NCI-H2029 treated with DMSO at 0.1 percent for 48 hours (cell line): Measurements from ENCODE around the gene LCLAT1.
"Not testable (repeated sequence)": the region's sequence is repeated elsewhere in the genome, so short reads cannot be mapped to it uniquely, and the experiment has no call there.

ENCODE experiments used
- DNase-seq: peaks from one replicate; lab custom pipeline; 2025; lab: John Stamatoyannopoulos, UW

Gene LCLAT1

DNA sequence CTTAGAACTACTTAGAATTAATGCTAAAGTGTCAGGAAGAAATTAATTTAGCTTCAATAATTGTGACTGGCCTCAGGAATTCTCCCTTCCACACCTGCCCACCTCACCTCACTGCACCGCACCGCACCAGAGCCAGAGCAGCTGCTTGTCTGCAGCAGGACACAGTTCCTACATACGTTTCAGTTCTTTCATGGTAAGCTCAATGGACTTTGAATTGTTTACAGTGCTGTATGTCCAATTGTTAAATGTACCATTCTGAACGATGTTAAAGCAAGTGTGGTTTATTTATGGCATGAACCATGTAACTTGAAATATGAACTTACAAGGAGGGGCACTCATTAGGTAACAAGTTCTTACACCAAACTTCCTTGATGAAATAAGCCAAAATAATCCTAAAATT is 196.0 kb downstream of the LCLAT1 start:
- DNase-seq = not testable (repeated sequence)

DNA sequence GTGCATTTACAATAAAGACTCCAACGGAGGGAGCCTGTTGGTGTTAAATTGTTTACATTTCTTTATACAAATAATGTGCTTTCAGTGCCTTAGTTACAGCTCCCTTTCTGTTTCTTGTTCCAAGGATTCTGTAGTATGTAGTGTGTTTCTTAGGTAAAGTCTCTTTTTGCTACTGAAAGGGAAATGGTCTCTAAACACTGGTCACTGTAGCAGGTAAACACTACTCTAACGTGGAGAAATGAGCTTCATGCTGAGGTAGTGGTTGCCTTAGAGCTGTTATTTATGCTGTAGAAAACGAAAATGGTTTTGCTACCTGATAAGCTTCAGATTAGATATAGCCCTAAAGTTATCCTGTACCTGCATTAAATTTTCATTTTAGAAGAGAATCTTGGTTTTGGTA is 196.6 kb downstream of the LCLAT1 start:
- no peak for DNase-seq

DNA sequence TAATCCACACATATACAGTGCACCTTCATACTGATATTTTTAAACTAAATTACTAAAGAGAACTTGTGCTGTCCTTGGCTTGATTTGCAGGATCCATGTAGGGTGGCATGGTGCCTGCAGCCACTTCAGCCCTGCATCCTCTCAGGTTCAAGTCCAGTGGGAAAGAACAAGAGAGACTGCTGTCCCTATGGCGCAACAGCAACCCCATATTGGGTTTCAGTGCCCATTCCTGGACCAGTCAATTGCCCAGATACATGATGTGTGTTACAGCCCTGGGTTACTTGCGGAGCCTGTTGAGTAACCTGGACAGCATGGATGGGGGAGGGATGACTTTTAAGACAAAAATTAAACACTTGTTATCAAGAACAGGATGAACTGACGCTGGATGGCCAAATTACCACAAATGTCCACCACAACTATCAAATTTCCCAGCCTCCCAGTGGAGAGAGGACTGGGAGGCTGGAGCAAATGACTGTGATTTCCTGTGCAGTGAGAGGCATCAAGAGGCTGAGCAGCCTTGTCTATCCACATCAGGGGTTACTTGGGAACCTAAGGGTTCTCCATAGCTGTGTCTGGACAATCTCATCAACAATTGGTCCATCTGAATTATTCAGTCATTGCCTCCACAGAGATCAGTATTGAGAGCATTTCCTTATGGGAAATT is 198.2 kb downstream of the LCLAT1 start:
- DNase-seq = peak; percentile 62

DNA sequence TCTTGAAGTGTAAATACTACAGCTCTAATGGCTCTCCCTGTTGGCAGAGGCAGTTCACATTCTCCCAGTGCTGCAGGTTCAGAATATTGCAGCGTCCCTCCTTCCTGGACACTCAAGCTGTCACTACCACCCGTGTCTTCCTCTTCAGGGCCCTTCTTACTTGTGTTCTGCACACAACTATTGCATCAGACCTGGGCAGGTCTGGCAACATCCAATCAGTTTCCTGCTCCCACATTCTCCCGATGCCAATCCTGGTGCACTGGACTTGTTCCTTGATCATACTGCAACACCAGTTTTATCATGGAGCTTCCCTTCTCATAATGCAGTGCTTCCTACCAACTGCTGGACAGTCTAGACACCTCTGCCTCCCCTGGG is 198.7 kb downstream of the LCLAT1 start:
- peak; percentile 65 for DNase-seq

DNA sequence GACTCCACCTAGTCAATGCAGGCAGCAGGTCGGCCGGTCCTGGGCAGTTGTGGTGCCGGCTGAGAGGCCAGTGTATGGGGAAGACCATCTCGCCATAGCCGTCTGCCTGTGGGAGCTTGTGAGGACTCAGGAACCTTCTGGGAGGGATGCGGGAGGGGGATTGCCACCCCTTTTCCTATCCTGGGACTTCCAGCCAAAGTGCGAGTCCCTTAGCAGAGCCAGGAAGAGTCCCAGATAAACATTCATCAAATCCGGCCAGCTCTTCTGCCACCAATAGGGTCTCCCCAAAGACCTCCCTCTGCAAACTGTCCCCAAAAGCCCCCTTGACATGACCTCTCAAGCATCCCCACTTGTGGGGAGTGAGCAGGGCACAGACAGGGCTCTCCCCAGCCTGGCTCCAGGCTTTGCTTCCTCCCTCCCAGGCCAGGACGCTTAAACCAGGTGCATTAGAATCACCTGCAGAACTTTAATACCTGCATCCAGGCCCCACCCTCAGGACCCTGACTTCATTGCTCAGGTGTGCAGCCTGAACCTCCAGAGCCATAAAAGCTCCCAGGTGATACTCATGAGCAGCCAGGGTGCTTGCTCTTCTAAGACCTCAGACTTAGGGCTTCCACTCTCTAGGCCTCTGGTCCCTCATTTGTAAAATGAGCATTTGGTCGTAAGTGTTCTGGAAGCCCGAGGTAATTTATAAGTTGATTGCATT is 200.9 kb downstream of the LCLAT1 start:
- DNase-seq = no peak

DNA sequence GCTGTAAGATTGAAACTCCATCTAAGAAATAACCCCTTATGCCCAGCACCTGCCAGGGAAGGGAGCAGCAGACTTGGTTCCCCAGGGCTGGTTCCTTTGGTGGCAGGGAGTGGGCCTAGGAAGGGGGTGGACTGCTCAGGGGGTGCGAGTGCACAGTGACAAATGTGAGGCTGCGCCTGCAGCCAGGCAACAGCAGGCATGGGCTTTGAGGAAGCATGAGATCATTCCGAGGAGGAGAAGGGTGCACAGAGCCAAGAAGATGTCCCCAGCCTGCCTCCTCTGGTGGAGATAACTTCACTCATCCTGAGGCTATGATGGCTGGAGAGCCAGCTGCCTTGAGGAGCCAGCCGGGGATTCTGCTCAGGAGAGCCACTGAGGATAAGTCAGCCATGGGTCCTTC is 202.2 kb downstream of the LCLAT1 start:
- no peak for DNase-seq

DNA sequence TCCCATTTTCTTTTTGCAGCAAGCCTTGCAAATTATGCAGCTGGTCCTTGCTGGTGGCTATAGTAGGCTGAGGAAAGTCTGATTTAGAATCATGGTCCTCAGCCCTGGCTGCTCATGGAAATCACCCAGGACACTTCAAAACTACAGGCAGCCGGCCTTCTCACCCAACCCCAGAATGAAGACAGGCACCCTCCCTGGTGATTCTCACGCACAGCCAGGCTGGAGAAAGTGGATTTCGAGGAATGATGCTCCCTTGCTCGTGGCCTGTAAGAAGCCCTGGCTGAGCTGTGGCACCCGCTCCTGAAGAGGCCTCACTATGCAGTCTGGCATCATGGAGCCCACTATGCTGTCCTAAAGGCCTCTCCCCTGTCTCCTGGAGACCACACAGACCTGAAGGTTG is 202.8 kb downstream of the LCLAT1 start:
- DNase-seq = no peak

DNA sequence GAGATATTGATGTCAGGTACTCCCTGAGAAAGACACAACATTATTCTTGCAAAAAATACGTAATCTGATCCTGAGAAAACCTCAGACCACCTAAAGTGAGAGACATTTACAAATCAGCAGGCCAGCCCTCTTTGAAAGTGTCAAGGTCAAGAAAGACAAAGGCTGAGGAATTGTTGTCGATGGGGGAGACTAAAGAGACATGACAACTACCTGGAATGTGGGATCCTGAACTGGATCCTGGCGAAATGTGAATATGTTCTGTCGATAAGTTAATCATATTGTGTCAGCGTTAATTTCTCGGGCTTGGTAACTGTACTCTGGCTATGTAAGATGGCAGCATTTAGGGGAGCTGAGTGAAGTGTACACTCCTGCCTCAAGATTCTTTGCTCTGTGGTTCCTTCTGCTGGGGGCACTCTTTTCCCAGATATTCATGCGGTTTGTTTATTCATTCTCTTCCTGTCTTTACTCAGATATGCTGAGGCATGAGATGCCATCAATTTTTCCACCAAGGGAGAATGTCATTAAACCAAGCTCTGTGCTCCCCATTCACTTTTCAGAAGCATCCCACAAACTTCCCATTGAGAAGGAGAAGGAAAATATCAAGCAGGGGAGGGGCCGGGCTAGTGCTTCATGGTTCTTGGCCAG is 205.3 kb downstream of the LCLAT1 start:
- no peak for DNase-seq

DNA sequence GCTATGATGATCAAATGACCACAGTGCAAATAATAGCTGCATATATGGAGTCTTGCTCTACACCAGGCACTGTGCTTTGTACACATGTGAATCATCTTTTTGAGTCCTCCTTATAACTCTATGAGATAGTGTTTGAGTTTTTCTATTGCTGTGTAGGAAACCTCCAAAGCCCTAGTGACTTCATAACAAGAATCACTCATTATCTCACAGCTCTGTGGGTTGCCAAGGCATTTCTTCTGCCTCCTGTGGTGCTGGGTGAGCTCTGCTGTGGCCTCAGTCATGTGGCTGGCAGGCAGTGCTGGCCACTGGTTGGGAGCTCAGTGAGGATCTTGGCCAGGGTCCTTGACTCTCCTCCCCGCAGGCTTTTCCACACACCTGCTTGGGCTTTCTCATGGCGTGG is 206.8 kb downstream of the LCLAT1 start:
- no peak for DNase-seq

DNA sequence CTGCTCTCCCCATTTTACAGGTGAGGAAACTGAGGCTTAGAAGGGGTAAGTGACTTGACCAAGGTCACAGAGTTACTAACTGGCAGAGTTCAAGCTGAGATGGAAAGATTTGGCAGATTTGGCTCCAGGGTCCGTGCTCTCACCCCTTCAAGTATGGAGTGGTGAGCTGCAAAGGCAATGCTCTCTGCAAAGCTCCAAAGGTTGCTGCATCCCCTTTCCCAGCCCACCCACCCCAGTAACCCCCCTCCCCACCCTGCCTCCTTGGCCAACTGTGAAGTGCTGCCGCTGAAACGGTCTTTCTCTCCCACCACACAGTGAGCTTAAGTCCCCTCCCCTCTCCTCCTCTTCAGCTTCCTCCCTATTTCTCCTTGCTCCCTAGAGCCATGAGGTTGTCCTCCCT is 207.4 kb downstream of the LCLAT1 start:
- no peak for DNase-seq

DNA sequence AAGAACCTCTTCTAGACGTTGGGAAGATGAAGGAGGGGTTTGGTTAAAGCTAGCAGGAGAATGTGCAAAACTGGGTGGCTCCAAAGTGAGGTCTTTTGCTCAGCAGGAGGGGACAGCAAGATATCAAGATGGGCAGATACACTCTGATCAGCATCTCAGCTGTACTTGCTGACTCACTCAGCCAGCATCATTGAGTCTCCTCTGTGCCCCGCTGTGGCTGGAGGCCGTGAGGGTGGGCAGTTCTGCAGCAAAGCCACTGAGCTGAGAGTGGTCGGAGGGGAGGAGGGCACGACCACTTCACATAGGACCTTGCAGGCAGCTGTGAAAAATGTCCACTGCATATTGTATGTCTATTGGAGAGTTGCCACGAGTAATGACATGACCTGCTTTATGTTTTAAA is 208.2 kb downstream of the LCLAT1 start:
- DNase-seq = no peak

DNA sequence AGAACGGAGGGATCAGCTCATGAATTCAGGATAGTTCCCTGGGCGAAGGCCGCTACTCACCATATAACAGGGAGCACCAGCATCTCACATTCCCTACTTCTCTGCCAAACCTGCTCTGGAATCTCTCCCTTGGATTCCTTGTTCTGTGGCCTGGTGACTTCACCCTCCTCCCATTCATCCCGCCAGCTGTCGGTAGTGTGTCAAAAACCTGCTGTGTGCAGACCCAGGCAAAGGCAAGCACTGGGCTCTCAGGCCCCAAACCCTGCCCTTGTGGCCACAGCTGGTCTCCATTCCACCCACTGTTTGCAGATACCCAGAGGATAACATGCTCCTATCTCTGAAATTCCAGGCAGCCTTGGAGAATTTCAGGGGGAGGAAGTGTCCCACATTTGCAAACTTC is 208.6 kb downstream of the LCLAT1 start:
- DNase-seq = no peak

DNA sequence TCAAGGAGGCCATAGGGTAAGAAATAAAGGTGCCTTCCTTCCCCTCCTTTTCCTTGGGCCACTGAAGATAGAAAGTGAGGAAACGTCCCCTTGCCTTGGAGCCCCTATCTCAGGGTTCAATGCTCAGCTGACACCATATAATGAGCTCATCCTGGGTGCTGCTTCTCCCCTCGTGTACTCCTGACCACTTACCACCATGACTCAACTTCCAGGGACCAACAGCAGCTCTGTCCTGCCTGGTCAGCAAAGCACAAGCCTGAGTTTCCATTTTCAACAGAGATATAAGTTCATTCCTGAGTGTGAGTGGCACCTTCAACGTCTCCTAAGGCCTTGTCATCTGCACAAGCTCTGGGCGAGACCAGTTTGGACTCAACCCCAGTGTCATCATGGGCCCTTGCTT is 209.0 kb downstream of the LCLAT1 start:
- no peak for DNase-seq

DNA sequence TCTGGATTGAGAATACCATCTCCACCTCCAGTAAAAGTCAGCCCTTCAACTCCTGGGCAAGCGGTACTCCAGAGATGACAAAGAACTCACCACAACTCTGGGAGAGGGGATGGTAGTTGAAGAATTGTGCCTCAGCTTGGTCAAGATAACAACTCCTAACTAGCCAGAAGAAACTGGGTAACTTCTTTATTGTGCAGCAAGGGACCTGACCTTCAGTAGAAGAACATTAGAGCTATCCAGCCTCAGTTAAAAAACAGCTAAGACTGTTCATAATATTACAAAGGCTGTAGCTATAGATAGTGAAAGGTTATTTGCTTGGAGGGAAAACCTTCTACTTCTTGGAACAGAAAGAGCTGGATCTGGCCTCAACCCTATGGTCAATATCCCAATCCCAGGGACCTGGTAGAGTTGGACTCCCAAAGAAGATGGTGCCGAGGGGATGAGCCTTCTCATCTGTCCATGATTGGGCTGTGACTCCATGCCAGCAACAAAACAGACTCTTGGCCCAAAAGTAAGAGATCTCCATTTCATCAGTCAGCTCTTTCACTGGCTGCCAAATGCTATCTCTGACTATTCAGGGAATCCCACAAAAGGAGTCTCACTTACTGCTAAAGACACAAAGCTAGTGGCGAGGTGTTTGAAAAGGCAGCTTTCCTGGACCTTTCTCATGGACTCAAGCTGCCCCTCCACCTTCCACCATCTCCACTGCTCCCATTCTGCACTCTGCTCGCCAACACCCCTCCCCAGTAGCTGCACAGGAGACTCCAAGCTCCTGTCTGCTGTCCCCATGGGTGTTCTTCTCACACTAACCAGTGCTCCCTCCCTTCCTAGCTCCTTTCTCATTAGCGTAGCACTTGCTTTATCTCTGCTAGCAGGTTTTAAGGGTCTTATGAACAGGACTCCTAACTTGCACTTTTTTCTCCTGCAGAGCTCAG is 214.4 kb downstream of the LCLAT1 start:
- no peak for DNase-seq

DNA sequence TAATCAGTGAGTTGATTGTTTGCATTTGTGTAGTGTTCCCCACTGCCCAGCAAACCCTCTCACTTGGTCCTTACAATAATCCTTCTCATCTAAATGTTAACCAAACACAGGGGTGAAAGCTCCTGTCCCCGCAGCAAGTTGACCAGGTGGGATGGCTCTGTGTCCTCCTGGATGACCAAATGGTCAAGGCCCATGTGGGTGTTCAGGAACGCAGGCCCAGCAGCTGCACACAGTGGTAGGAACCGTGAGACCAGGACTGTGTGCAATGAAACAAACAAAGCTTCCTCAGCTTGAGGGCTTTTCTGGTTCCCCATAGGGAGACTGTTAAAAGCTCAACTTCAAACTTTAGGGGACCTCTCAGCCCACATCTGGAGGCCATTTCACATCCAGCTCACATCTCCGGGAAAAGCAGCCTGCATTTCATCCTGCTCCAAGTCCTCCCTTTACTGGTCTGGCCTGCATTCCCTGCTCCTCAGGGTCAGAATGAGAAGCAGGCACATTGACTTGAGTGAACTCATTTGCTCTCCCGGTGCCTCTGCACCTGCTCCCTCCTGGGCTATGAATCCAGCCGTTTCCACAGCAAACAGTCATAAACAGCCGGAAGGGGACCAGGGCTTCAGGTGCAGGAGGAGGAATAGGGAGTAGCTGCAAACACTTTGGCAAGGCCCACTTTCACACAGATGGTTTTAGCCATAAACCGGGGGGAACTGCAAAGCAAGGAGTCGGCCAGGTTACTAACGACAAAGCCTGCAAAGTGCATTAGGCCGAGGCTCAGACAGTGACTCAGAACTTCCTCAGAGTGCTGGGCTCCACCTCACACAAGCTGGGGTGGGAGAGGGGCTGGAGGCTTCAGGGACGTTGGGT is 215.5 kb downstream of the LCLAT1 start:
- peak; percentile 69 for DNase-seq

DNA sequence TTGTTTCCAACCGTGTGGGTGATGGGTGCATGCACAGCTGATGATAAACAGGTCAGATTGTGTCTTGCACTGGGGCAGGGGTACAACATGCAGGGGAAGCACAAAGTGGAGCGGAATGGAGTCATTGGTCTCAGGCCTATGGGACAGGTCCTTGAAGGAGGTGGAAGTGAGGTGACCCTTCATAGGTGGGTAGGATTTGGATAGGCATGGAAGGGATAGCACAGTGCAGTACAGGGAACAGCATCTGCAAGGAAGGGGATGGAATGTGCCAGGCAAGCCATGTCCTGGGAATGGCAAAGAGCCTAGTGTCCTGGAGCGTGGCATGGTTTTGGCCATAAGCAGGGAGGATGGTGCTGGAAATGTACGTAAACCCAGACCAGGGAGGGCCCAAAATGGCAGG is 216.3 kb downstream of the LCLAT1 start:
- no peak for DNase-seq

DNA sequence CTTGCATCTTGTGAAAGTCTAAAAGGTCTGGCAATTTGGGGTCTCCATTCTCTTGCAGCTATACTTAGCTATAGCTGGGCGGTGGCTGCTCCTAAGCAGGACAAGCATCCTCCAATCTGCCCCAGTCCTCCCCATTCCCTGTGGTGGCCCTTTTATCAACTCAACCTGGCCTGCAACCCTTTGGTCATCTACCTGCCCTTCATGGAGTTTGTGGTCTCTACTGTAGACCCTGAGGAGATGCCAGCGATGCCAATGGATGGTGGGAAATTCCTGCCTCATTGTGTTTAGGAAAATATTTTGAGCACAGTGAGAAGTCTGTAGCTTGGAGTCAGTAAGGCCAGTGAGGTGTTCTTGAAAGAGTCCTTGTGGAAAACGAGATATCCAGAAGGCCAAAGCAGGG is 216.8 kb downstream of the LCLAT1 start:
- DNase-seq = no peak

DNA sequence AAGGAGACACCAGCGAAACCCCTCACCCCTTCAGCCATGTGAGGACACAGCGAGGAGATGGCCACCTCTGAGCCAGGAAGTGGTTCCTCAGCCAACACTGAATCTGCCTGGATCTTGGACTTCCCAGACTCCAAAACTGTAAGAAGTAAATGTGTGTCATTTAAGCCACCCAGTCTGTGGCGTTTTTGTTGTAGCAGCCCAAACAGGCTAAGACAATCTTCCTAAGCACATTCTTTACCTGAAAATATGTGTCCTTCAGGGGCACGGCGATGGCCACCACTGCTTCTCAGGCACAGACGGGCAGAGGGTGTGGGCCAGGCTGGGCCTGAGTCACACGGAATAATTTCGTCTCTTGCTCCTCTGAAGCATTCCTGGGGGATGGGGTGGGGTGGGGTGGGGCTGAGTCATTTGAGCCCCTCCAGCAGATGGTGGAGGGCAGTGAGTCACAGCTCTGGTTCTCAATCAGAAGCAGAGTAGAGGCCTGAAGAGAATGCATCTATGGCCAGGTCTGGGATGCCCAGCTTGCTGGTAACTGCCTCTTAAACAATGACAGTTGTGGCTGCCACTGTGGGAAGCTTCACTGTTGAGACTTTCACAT is 217.8 kb downstream of the LCLAT1 start:
- no peak for DNase-seq

DNA sequence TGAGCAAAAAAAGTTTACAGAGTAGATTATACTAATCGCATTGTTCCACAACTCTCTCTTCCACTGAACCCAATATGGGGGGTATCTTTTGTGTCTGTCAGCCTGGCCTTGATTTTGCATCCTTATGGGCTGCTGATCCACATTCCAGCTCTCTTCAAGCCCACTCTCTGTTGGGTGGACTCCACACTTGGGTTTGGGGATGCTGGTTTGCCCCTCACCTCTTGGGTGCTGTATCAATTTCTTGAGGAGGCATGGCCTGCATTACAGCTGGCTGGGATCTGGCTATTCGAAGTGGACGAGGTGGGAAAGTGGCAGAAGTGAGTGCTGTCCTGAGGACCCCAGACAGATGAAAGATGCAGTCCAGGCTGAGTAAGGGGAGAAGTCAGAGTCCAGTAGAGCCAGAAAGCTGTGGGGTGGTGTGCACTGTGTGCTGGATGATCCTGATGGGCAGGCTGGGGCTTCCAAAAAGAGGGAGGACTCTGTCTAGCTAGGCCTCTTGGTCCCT is 218.8 kb downstream of the LCLAT1 start:
- DNase-seq = no peak

DNA sequence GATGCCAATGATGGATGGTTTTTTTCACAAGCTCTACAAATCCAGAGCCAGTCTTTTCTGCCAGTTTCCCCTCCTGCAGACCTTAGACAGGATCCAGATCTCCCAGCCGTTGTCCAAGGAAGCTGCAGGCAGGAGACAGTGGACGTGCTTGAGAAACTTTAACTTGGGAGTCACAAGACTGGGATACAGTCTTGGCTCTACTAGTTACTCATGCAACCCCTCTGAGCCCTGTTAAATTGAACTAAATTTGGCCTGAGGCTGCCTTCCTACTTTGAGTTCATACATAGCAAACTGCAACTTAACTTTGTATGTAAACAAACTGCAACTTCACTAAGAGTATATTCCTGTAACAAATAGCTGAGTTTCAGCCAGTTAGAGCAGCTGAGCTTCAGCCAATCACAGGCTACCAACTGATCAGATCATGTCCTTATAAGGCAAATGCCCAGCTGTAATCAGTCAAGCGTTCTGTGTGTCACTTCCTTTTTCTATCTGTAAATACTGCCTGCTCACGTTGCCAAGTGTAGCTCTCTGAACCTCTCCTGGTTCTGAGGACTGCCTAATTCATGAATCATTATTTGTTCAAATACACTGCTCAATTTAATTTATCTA is 219.3 kb downstream of the LCLAT1 start:
- peak; percentile 88 for DNase-seq
